Left forelimb (tissue), 1 donor: ENCODE data around the gene MTAP.

Experiments
- DNase-seq: peaks from one replicate; pipeline ENCODE4 v3.0.0-alpha.2; 2018; ENCODE audit warnings: low spot score

The MTAP gene

DNA sequence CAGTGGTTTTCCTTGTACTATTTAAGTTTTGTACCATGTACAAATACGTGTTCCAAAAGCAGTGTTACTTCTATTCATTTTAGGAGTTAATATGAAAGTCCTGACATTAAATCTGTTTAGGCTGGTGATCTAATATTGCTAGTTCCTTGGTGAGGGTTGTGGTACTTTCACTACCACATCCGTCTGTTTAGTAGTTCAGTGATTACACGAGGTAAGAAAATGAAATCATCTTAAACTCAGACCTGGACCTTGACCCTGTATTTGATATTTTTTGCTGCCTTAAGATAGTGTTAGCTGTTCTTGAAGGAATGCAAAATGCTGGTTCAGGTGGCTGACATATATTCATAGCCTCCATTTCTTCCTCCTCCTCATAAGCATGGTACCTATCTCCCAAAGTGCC, 50.3 kb downstream of the MTAP start:
- no peak for DNase-seq

DNA sequence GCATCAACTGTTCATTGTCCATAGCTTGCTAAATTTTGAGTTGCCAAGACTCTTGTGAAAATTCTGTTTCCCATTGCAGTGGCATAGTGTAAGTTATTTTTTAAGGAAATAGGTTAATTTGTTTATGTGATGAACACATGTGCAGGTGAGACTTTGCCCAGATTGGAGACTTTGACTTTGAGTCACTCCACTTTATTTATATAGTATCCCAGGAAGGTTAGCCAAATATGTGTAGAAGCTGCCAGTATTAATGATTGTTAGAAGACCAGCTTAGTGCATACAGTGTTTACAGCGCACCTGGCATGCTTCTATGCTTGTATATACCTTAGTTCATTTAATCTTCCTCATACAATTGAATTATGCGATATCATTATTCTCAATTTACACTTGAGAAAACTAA, 51.0 kb downstream of the MTAP start:
- DNase-seq, result no peak

DNA sequence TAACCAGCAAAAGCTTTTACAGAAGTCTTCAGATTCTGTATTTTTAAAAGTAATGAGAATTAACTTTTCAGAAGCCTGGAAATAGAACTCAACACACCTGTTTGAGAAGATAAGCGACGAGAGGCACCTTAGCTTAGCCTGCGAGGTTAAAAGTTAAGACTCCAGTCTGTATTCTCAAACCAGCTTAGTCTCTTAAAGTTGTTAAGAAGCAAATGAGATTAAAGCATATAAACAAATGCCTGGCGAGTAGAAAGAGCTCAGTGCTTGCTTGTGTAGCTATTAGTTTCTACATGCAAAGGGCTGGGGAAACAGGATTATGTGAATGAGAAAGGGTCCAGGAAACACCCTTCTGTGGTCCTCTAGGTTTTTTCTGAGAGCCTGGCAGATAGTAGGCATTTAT, 51.7 kb downstream of the MTAP start:
- DNase-seq, result no peak

DNA sequence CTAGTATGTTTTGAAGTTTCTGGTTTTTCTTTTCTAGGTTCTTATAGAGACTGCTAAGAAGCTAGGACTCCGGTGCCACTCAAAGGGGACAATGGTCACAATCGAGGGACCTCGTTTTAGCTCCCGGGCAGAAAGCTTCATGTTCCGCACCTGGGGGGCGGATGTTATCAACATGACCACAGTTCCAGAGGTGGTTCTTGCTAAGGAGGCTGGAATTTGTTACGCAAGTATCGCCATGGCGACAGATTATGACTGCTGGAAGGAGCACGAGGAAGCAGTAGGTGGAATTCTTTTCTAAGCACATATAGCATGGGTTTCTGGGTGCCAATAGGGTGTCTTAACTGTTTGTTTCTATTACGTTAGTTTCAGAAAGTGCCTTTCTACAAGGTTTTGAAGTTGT, 52.2 kb downstream of the MTAP start:
- DNase-seq, result no peak

DNA sequence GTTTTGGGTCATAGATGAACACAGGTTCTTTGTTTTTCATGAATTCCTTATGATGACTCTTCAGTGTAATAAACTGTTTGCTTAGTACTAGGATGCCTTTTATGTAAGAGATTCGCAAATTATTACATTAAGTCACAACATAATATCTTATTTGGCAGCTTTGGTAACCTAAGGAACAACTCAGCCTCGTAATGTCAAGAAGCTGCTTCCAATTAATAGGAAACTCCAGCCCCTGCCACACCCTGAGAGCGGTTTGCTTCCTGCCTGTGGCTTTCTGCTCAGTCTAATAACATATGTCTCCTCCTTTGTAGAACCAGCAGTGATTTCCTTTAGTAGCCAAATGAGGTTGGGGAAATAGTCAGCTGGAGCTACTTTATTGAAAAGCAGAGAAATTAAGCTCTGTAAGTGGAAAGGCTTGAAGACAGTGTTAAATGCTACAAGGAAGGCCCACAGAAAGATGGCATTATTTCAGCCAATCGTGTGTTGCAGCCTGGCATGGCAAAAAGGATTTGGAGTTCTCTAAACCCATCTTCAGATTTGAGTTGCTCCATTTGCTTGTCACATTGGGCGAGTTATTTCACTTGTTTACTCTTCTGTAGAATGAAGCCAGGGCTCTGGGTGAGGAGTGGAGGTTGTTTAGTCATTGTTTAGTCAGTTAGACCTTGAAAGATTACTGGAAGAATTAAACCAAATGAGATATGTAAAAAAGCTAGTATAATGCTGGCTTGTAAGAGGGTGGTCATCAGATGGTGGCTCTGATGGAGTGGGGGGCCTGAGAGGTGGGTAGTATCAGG, 54.1 kb downstream of the MTAP start:
- DNase-seq, result no peak

DNA sequence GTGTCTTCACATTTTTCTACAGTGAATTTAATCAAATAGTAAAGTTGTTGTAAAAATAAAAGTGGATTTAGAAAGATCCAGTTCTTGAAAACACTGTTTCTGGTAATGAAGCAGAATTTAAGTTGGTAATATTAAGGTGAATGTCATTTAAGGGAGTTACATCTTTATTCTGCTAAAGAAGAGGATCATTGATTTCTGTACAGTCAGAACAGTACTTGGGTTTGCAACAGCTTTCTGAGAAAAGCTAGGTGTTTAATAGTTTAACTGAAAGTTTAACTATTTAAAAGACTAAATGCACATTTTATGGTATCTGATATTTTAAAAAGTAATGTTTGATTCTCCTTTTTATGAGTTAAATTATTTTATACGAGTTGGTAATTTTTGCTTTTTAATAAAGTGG, 60.4 kb downstream of the MTAP start:
- DNase-seq, result no peak

DNA sequence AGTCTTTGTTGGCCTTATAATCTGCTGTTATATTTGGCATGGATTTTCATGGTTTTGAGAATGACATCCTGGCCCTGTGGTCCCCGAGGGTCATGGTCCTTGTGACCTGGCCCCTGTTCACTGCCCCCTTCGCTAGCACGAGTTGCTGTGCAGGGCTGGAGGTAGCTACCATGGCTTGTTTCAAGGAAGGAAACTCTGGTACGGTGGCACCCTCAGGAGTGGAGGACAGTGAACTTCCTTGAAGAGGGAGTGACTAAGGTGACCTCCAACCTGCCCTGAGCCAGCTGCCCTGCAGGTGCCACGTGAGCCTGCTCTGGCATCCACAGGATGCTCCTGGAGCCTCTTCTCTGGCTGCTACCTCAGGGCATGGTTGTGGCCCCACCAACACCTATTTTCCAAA, 62.1 kb downstream of the MTAP start:
- no peak for DNase-seq

DNA sequence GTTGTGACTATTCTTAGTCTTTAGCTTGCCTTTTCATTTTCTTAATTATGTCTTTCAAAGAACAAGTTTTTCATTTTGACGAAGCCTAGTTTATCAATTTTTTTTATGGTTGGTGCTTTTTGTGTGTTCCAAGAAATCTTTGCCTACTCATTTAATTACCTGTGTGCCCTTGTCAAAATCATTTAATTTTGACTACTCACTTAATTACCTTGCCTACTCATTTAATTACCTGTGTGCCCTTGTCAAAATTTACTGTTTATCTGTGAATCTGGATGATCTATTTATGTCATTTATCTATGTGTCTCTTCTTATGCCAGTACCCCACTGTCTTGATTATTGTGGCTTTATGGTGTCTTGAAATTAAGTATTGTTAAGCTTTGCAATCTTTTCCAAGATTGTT, 63.9 kb downstream of the MTAP start:
- DNase-seq, result no peak

DNA sequence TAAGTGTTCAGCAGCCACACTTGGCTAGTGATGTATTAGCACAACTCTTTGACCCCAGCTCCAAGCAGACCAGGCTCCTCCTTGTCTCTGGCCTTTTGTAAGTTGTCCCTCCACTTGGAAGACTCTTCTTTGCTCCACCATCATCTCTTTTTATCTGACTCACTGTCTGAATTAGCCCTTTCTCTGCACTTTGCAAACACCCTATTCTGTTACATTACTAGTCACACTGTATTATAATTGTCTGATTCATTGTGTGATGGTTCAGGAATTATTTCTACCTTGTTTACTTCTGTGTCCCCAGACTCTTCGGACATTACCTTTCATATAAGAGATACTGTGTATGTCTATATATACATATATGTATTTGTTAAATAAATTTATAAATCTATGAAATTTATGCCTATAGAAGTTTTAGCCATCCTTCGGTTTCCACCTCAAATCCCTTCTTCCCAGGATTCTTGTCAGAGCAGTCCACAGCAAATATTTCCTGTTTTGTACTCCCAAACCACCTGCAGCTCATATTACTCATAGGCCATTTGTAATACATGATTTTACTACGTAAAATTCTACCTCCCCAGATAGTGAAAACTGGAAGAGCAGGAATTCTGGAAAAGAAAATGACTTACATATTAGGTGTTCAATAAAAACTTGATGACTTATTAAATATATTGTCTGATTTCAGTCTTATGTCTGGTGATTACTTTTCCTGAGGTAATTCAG, 69.0 kb downstream of the MTAP start:
- no peak for DNase-seq

DNA sequence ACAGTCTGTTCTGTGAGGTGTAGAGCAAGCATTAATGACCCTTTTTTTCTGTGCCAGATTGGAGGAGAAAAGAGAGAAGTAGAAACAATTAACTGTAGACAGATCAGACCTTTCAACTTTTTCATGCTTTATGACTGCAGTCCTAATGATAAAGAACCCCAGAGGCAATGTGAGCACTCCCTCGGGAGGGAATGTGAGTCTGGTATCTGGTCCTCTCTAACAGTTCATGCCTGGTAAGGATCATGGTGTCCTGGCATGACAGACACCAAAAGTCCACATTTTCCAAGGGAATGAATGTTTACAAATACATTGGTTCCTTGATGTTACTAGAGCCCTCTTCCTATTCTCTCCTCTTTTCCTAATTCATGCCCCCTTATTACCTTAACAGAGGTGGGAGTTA, 70.3 kb downstream of the MTAP start:
- no peak for DNase-seq

DNA sequence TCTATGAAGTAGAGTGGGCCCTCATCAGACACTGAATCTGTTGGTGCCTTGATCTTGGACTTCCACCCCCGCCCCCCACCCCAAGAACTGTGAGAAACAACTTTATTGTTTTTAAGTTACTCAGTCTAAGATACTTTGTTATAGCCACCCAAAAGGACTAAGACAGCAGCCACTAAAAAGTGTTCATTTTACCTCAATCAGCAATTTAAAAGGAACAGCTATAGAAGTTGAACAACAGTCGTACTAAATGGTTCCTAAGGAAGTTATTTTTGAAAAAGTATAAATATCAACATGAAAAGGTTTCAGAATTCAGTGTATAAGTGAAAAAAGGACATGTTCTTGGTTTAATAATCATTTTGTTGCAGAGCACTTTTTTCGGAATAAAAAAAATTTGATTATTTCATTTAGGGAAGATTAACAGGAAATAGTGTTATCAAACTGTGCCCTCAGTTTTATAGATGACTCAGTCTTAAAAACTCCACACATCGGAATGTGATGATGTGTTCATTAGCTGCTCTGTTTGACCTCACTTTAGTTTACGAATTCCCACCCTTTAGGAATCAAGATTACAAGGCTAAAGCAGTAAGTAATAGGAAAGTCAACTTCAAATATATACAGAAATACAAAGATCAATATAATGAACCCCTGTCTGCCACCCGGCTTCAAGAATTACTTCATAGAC, 71.2 kb downstream of the MTAP start:
- no peak for DNase-seq

DNA sequence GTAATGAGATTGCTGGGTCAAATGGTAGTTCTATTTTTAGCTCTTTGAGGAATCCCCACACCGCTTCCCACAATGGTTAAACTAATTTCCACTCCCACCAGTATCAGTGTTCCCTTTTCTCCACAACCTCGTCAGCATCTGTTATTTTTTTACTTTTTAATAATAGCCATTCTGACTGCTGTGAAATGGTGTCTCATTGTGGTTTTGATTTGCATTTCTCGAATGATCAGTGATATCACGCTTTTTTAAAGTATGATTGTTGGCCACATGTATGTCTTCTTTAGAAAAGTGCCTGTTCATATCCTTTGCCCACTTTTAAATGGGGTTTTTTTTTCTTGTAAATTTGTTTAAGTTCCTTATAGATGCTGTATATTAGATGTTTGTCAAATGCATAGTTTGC, 73.5 kb downstream of the MTAP start:
- no peak for DNase-seq

DNA sequence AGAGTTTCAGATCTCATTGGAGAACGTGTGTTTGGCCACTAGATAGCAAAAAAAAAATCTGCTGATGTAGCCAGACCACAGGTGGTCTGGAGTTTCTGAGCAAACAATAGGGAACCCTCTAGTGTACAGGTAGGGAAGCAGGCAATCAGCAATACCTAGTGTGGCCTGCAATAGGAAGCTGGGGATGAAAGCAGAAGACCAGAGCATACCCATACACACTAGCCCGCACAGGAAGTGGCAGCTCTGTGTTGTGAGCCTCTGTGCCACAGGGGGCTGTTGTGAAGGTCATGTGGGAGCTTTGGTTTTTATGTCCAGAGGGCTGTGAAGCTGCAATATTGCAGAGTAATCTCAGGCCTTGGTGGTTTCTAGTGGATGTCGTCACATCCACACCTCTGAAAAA, 81.2 kb downstream of the MTAP start:
- no peak for DNase-seq

DNA sequence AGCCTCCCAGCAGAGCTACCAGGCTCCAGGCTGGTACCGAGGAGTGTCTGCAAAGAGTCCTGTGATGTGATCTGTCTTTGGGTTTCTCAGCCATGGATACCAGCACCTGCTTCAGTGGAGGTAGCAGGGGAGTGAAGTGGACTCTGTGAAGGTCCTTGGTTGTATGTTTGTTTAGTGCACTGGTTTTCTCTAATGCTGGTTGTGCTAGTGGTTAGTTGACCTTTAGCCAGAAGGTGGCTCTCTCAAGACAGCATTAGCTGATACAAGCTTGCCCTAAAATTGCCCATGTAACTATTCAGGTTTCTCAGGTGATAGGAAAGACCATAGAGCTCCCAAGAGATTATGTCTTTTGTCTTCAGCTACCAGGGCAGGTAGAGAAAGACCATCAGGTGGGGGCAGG, 87.2 kb downstream of the MTAP start:
- DNase-seq, result no peak

DNA sequence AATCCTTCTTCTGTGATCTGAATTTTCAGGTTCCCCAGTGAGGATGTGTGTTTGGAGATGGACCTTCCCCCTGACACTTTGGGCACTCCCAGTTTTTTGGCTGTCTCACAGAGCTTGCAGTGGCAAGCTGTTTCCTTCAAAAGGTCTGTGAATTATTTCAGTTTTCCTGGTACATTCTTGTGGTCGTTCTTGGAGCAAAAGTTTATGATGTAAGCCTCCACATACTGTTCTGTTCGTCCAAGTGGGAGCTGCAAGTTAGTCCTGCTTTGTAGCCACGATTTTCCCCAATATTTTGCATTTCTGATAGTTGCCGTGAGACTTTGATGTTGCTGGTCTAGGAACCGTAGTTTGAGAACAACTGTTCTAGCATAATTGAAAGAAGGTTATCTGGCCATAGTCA, 88.3 kb downstream of the MTAP start:
- DNase-seq, result no peak

DNA sequence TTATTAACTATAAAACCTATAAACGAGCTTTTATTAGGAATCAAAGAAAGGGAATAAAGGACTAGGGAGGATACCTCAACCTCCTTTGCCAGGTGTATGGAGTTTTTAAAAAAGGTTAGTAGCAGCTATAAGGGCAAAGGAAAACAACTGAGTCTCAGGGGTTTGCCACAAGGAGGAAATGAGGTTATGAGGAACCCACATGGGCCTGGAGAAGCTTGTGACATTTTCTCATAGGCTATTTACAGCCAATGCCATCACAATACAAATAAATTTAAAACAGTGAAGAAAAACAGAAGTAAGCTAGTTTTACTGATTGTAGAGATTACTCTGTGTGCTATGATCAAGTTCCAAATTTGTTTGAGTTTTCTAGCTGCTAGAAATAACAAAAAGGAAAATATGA, 99.1 kb downstream of the MTAP start:
- DNase-seq, result no peak

DNA sequence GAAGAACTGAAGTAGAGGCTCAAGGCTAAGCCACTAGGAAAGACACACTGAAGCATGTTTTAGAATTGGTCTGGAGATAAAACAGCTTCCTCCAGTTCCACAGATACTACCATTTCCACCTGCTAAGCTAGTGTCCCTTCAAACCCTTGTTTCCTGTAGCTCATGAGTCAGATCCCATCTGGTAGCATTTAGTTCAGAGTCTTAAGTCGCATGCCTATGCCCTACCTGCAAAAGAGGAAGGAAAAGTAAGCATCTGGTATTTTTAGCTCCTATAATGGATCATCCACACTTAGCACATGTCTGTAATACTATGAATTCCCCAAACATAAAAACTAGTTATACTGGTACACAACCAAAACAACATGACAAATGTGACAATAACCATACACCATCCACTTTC, 99.7 kb downstream of the MTAP start:
- DNase-seq, result no peak

DNA sequence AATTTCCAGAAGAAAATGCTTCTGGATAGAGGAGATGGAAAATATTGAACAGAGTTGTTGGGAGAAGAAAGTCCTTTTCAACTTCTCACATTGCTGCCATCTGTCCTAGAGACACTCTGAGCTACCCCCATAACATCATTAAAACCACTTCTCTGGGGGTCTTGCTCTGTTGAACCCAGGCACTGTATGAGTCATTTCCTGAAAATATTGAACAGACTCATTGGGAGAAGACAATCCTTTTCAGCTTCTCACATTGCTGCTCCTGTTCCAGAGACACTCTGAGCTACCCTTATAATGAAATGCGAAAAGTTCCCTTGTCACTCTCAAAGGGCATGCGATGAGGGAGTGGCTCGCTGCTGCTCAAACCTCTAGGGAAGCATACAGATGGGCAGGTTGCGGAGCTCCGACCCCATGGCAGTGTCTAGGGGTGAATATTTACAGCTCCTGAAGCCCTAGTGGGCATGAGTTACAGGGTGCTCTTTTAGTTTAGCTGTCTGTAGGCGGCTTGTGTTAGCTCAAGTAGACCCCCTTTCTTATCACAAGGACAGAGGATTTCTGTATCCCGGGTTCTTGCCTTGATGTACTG, 101.0 kb downstream of the MTAP start:
- DNase-seq, result no peak

DNA sequence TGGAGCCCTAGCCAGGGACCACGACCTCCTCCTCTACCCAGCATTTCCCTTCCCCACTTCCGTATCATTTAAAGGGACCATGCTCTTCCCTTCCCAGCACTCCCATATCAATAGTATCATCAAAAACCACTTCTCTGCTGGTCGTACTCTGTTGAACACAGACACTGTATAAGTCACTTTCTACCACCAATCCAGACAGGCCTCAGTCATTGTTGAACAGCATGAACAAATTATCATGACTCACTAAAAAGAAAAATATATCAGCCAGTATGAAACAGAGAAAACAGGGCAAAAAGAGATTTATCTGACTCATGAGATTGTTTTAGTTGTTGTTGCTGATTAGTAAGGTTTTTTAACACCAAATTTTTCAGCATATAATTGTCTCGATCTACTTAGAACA, 101.9 kb downstream of the MTAP start:
- DNase-seq, result no peak

DNA sequence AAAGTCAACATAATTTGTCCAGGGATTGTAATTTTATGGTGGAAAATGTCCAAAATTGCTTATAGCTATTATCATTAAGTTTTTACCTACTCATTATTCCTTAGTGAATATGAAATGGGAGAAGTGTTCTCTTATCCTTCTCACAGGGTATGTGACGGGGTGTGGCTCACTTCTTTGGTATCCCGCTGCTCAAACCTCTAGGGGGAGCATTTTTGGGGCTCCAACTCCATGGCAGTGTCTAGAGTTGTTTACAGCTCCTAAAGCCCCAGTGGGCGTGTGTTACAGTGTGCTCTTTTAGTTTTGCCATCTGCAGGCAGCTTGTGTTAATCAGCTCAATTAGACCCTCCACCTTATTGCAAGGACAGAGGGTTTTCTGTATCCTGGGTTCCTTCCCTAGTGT, 102.3 kb downstream of the MTAP start:
- no peak for DNase-seq

DNA sequence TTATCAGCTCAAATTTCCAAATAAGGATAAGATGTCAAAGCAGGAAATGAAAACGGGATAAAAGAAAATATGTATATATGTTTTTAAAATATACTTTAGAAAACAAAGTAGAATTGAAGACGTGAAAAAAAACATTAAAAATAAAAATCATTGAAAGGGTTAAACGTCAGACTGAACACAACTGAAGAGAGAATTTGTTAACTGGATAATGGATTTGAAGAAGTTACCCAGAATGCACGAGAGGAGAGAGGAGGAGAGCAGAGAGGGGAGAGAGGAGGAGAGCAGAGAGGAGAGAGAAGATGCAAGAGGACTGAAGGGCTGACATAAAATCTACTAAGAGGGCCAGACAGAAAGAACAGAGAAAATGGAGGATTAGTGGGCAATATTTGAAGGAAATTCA, 103.8 kb downstream of the MTAP start:
- DNase-seq, result no peak

DNA sequence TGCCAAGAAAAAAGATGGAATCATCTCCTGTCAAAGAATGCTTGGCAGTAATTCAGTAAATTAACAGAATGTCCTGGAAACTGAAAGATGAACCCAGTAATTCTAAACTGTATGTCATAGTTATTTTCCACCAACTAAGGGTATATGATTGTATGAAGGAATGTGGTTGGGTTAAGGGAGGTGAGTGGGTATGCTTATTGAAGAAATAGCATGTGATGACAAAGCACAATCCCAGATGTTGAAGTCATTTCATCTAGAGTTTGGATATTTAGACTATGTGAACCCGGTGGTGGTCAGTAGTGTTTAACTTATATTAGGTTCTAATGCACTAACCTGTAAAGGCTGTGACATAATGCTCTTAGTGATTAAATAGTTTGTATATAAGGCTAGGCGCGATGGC, 104.4 kb downstream of the MTAP start:
- DNase-seq, result no peak
